Endothelial cell of umbilical vein (primary cell): Measurements from ENCODE around the gene DDIT4. TPM values are rescaled to one million over a fixed set of nuclear protein-coding genes. Genes with fewer than 3 reads are reported as not detected.

Experiments used
- BruUV-seq: library from RNA; stranded (reverse); fragments of 400-500 nt; replicated peaks from 2 replicates; lab custom pipeline; 2021; lab: Mats Ljungman, UMichigan
- CTCF ChIA-PET: fragments of 300-600, 350-600 bp; sonication (Branson Sonifier 250); formaldehyde crosslinking; loops from one replicate; lab custom pipeline; 2021; ENCODE audit warnings: antibody characterized with exemption, inconsistent platforms; lab: Charles Lee
- POLR2A ChIA-PET: fragments of 300-600, 350-600 bp; sonication (Branson Sonifier 250); formaldehyde crosslinking; loops from one replicate; lab custom pipeline; 2021; ENCODE audit warnings: antibody characterized with exemption, inconsistent platforms; lab: Charles Lee
- DNase-seq: peaks from one replicate; pipeline ENCODE4 v3.0.0-alpha.2; 2011; ENCODE audit warnings: low read depth, low spot score
- FAIRE-seq: peaks from 2 replicates; lab custom pipeline; 2011; peaks lifted over from hg19 to GRCh38; lab: Jason Lieb, UNC
- H2AFZ ChIP-seq: 2 replicates; pipeline ENCODE4 v1.6.0; 2012; ENCODE audit warnings: low read depth, low read length, control low read depth, inconsistent platforms
- H3K27ac ChIP-seq: 2 replicates; pipeline ENCODE4 v1.5.1; 2011; ENCODE audit warnings: low read depth, mild to moderate bottlenecking, control low read depth, low read length, moderate library complexity; ENCODE audit not compliant: insufficient read depth
- H3K27me3 ChIP-seq, 2 experiments: 2 replicates each; pipeline versions ENCODE4 v1.6.0 to v1.6.1; 2011; ENCODE audit warnings: low read length in 2 of 2, mixed read lengths in 1 of 2; ENCODE audit not compliant: control insufficient read depth in 2 of 2, insufficient read depth in 2 of 2
- H3K36me3 ChIP-seq, 2 experiments: 2 replicates in 1 of 2; 3 replicates in 1 of 2; pipeline ENCODE4 v1.5.1; 2011; ENCODE audit warnings: low read length in 2 of 2, mild to moderate bottlenecking in 1 of 2, moderate library complexity in 1 of 2; ENCODE audit not compliant: control insufficient read depth in 2 of 2, insufficient read depth in 2 of 2; ENCODE audit errors: extremely low read depth in 1 of 2
- H3K4me1 ChIP-seq: 3 replicates; pipeline ENCODE4 v1.5.1; 2011; ENCODE audit warnings: mild to moderate bottlenecking, low read length; ENCODE audit not compliant: control insufficient read depth, insufficient read depth; ENCODE audit errors: extremely low read depth
- H3K4me2 ChIP-seq: 2 replicates; pipeline ENCODE4 v1.6.1; 2011; ENCODE audit warnings: low read length, control low read depth, mixed read lengths; ENCODE audit not compliant: insufficient read depth
- H3K4me3 ChIP-seq, 3 experiments: fragments of 200-600 bp in 1 of 3; sonication (generic), shearing (Covaris generic) in 1 of 3; replicated peaks in 1 of 3; 2 replicates each; pipeline ENCODE4 v1.5.1; 2011 to 2016; ENCODE audit warnings: control low read depth in 3 of 3, low read length in 3 of 3, mild to moderate bottlenecking in 2 of 3, inconsistent platforms in 1 of 3, low read depth in 1 of 3, moderate library complexity in 1 of 3; ENCODE audit not compliant: insufficient read depth in 1 of 3
- H3K79me2 ChIP-seq: 2 replicates; pipeline ENCODE4 v1.6.0; 2012; ENCODE audit warnings: low read length, inconsistent platforms; ENCODE audit not compliant: control insufficient read depth, insufficient read depth
- H3K9ac ChIP-seq: replicated peaks from 2 replicates; pipeline ENCODE3; 2011; ENCODE audit warnings: low read length, control low read depth; ENCODE audit not compliant: insufficient read depth; ENCODE audit errors: extremely low read depth
- H3K9me1 ChIP-seq: replicated peaks from 3 replicates; pipeline ENCODE4 v1.6.0; 2011; ENCODE audit warnings: mild to moderate bottlenecking, low read length; ENCODE audit not compliant: control insufficient read depth, insufficient read depth; ENCODE audit errors: extremely low read depth
- H3K9me3 ChIP-seq: replicated peaks from 2 replicates; pipeline ENCODE4 v1.5.1; 2012; ENCODE audit warnings: low read length, inconsistent platforms; ENCODE audit not compliant: control insufficient read depth, insufficient read depth
- H4K20me1 ChIP-seq: replicated peaks from 2 replicates; pipeline ENCODE3; 2011; ENCODE audit warnings: mild to moderate bottlenecking, low read length; ENCODE audit not compliant: control insufficient read depth, insufficient read depth; ENCODE audit errors: extremely low read depth
- EZH2 ChIP-seq: IDR thresholded peaks from 2 replicates; pipeline ENCODE4 v1.6.1; 2012; ENCODE audit warnings: borderline replicate concordance, low read depth, mild to moderate bottlenecking, moderate library complexity, low read length, inconsistent platforms; ENCODE audit not compliant: severe bottlenecking
- FOS ChIP-seq: IDR thresholded peaks from 2 replicates; pipeline ENCODE4 v1.6.1; 2011; ENCODE audit warnings: mild to moderate bottlenecking, low read length, moderate library complexity, borderline replicate concordance; ENCODE audit not compliant: insufficient read depth
- JUN ChIP-seq: IDR thresholded peaks from 2 replicates; pipeline ENCODE4 v1.6.1; 2011; ENCODE audit warnings: borderline replicate concordance, low read depth; ENCODE audit not compliant: insufficient read length, insufficient read depth
- MYC ChIP-seq: IDR thresholded peaks from one replicate; pipeline ENCODE4 v1.6.1; 2011; ENCODE audit warnings: mild to moderate bottlenecking, low read depth, low read length
- POLR2A ChIP-seq: IDR thresholded peaks from 2 replicates; pipeline ENCODE4 v1.6.1; 2012; ENCODE audit warnings: low read depth, mild to moderate bottlenecking, control low read depth, low read length
- POLR2AphosphoS5 ChIP-seq: IDR thresholded peaks from 2 replicates; pipeline ENCODE4 v1.6.1; 2012; ENCODE audit warnings: low read depth, mild to moderate bottlenecking, control low read depth, low read length, moderate library complexity; ENCODE audit not compliant: insufficient read depth
- dilution Hi-C: fragments of 300-500 bp; cut with MboI; formaldehyde crosslinking; loops from one replicate; pipeline ENCODE4 v1.15.0; 2019; ENCODE audit warnings: low sequenced_read_pairs; ENCODE audit not compliant: extremely low pct_ligation_motif_present
- intact Hi-C: fragments of 100-400 bp; cut with micrococcal nuclease; formaldehyde crosslinking; loops from one replicate; pipeline ENCODE4 v1.10.0; 2022
- polyA plus RNA-seq, 4 experiments: library from polyadenylated mRNA; depleted of rRNA in 3 of 4; stranded (reverse) in 3 of 4; unstranded in 1 of 4; fragments of >200 nt; gene quantifications; 2 replicates each; pipeline versions ENCODE4 v1.2.1 to v1.2.3, GENCODE V29; 2011 to 2012; ENCODE audit warnings: missing spikeins in 1 of 4
- total RNA-seq: library from RNA; stranded (reverse); gene quantifications from 2 replicates; pipeline ENCODE4 v1.2.3, GENCODE V29; 2021
- TF ChIP-seq, protein P1 (sequence below), 2 donors: IDR thresholded peaks; 1 replicate in 1 of 2; 2 replicates in 1 of 2; pipeline ENCODE4 v1.5.1; 2011; ENCODE audit warnings: low read length in 2 of 2, mild to moderate bottlenecking in 2 of 2, moderate library complexity in 2 of 2, control low read depth in 1 of 2, inconsistent platforms in 1 of 2, low read depth in 1 of 2; ENCODE audit not compliant: insufficient read depth in 1 of 2; ENCODE audit errors: extremely low read depth in 1 of 2

The DDIT4 gene
- total and polyA plus RNA-seq, 2 donors (not counting 3 experiments of a cell fraction or from before 2014, with no cell fraction given), result 60.4 to 65.3 TPM

DNA sequence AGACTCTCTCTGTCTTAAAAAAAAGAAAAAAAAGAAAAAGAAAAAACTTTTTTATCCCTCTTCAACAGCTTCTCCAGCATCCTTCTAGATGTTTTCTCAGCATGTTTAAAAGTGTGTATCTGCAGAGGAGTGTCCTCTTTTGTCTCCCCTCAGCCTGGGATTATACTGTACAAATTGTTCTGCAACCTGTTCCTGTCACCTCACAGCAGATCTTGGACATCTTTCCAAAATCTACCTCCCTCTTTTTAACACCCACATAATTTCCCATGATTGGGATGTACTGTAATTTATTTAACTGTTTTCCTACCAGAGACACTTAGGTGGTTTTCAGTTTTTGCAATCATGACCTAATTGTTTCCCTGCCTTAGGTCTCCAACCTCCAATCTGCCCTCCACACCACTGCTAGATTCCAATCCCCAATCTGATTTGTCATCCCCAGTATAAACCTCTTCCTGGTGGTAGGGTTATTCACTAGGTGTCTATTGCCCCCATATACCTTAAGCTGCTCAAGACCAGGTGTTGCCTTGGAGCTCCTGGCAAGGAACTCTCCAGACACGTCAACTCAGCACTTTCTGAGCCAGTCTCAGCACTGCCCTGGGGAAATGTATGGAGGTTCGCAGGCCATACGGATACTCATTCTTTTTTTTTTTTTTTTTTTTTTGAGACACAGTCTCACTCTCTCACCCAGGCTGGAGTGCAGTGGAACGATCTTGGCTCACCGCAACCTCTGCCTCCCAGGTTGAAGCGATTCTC lies 17.6 kb upstream of the DDIT4 start:
- Histone ChIP-seq H3K4me3 (no peak overlapping the region), H3K4me2 (no peak overlapping the region), H3K9me3 (no peaks in the 10 kb centered on the region), H3K4me1 (peaks cover 23% of the 10 kb centered on the region), H2AFZ (no peak overlapping the region), H3K79me2 (no peaks in the 10 kb centered on the region), H3K9ac (no peak overlapping the region), H4K20me1 (no peaks in the 10 kb centered on the region), H3K9me1 (no peaks in the 10 kb centered on the region), H3K27me3 (no peaks in the 10 kb centered on the region), H3K27ac (no peak overlapping the region), H3K36me3 (no peaks in the 10 kb centered on the region)
- DNase-seq, result no peak
- no TSS peak for BruUV-seq
- TF ChIP-seq MYC (no peak), EZH2 (no peak), POLR2AphosphoS5 (no peak), POLR2A (no peak), FOS (no peak), JUN (no peak)
- TF ChIP-seq, protein P1, sequence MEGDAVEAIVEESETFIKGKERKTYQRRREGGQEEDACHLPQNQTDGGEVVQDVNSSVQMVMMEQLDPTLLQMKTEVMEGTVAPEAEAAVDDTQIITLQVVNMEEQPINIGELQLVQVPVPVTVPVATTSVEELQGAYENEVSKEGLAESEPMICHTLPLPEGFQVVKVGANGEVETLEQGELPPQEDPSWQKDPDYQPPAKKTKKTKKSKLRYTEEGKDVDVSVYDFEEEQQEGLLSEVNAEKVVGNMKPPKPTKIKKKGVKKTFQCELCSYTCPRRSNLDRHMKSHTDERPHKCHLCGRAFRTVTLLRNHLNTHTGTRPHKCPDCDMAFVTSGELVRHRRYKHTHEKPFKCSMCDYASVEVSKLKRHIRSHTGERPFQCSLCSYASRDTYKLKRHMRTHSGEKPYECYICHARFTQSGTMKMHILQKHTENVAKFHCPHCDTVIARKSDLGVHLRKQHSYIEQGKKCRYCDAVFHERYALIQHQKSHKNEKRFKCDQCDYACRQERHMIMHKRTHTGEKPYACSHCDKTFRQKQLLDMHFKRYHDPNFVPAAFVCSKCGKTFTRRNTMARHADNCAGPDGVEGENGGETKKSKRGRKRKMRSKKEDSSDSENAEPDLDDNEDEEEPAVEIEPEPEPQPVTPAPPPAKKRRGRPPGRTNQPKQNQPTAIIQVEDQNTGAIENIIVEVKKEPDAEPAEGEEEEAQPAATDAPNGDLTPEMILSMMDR (IDR thresholded peaks at IDR 0.05; ENCODE audit: extremely low read depth in 1 of 2, insufficient read depth in 1 of 2, low read depth in 1 of 2, low read length in 2 of 2), result no peak
- dilution Hi-C loops (no loop called here), intact Hi-C loops (no loop called here)
- FAIRE-seq, result no peak
- POLR2A ChIA-PET, result interaction anchor here (0.6 to 1.2 kb wide), 3 partner anchors 17 to 49 kb away, joined by 3 to 9 read pairs (median 4); no protein-coding TSS in a partner anchor
- CTCF ChIA-PET, result interaction anchor here (1.1 to 2.7 kb wide), 2 partner anchors 19 to 78 kb away, joined by 3 to 13 read pairs; no protein-coding TSS in a partner anchor
